Activated naive CD8-positive, alpha-beta T cell treated with anti-CD3 and anti-CD28 coated beads, Interleukin-2, amount 10 ng/mL, durations not matched to agents 7 days and 5 days (primary cell): Measurements from ENCODE around the gene ATF3. TPM values are rescaled to one million over a fixed set of nuclear protein-coding genes. Genes with fewer than 3 reads are reported as not detected.

ENCODE experiments used
- ATAC-seq: fragments of 150-1000 bp; cut with Tn5 transposase; one replicate; pipeline ENCODE4 v1.10.0; 2021; ENCODE audit warnings: low read depth, moderate library complexity
- POLR2A ChIA-PET: fragments of 350-600 bp; sonication (Branson Sonifier 250); formaldehyde crosslinking; loops from one replicate; lab custom pipeline; 2021; ENCODE audit warnings: antibody characterized with exemption; lab: Charles Lee
- DNase-seq: peaks from one replicate; pipeline ENCODE4 v3.0.0; 2021
- H3K27ac Mint-ChIP-seq: one replicate; pipeline ENCODE4 v1.8.0; 2022; ENCODE audit warnings: mild to moderate bottlenecking, mixed read lengths
- H3K27me3 Mint-ChIP-seq: one replicate; pipeline ENCODE4 v1.8.0; 2022; ENCODE audit warnings: mild to moderate bottlenecking, moderate library complexity, mixed read lengths
- H3K36me3 Mint-ChIP-seq: one replicate; pipeline ENCODE4 v1.8.0; 2021; ENCODE audit warnings: mild to moderate bottlenecking, mixed read lengths
- H3K4me1 Mint-ChIP-seq: one replicate; pipeline ENCODE4 v1.8.0; 2021; ENCODE audit warnings: mixed read lengths
- H3K4me3 Mint-ChIP-seq: one replicate; pipeline ENCODE4 v1.8.0; 2022; ENCODE audit warnings: mild to moderate bottlenecking, moderate library complexity, mixed read lengths
- H3K9me3 Mint-ChIP-seq: one replicate; pipeline ENCODE4 v1.8.0; 2021; ENCODE audit warnings: mixed read lengths
- total RNA-seq, 2 experiments: library from RNA; stranded (reverse); gene quantifications; one replicate each; pipeline ENCODE4 v1.2.3, GENCODE V29; 2021

The ATF3 gene
- total RNA-seq, 2 experiments from 2014 or later: 13.1 to 13.8 TPM

DNA sequence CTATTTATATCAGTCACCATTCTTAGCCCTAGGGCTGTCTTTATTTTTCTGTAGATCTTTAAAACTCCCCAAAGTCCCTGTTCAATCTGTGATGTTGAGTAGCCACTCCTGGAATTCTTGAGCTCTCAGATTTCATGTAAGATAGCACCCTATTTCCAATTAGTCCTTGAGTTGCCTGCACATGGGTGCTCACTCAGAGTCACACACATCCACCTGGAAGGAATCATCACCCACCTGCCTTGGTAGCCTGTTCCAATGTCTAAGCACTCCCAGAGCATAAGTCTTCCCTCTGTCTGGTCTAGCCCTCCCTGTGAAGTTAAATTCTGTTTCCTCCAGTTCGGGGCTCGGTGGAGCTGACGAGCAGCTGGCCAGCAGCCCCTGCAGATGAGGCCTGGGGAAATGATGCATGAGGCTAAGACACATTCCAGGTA is 14.7 kb upstream of the ATF3 start:
- Mint-ChIP-seq H3K9me3 (peaks cover 1% of the 10 kb centered on the region), H3K27ac (no peak overlapping the region), H3K4me1 (peaks cover 18% of the 10 kb centered on the region), H3K27me3 (peaks cover 28% of the 10 kb centered on the region), H3K4me3 (no peak overlapping the region), H3K36me3 (peaks cover 6% of the 10 kb centered on the region)
- POLR2A ChIA-PET: interaction anchor here (2.6 kb wide), 1 partner anchor 15 kb away, joined by 15 read pairs; the partner anchor contains the start of gene ATF3
- no peak for DNase-seq
- ATAC-seq: no peak

DNA sequence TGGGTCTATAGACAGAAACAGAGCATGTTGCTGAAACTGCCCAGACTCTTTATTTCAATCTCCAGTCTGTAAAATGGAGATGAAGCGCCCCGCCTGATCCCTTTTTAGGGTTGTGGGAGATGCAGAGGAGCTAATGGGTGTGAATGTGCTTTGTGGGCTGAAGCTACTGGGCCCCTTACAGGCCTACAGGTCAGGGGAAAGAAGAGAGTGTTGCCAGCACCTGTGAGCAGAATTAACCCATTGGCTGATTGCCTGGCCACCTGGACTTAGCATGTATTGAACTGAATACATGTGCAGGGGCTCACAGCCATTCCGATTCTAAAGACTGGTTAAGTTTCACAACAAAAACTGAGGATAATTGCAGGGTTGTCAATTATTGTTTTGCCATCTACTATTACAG is 13.9 kb upstream of the ATF3 start:
- H3K4me1 Mint-ChIP-seq: peaks cover 18% of the 10 kb centered on the region
- peak overlapping the region; percentile 61 for H3K27ac Mint-ChIP-seq
- no peak overlapping the region for H3K4me3 Mint-ChIP-seq
- H3K36me3 Mint-ChIP-seq: peaks cover 6% of the 10 kb centered on the region
- POLR2A ChIA-PET: interaction anchor here (2.6 kb wide), 1 partner anchor 14 kb away, joined by 15 read pairs; the partner anchor contains the start of gene ATF3
- ATAC-seq (no peak), DNase-seq (no peak)
- peaks cover 24% of the 10 kb centered on the region for H3K27me3 Mint-ChIP-seq
- H3K9me3 Mint-ChIP-seq: peaks cover 1% of the 10 kb centered on the region

DNA sequence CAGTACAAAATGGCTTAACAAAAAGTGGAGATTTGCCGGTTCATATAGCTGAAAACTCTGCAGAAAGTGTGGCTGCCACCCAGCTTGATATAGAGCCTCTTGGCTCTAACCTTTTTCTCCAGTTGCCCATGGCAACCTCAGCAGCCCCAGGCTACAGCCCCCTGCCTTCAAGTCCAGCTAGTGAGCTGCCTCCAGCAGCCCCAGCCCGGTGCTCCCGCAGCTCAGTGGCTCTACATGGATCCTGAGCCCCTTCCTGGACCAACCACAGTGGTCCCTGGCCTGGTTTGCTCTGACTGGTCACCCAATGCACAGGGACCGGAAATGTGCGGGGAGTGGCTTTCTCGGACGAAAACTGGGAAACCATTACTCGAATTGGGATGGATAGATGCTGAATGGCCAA is 13.3 kb upstream of the ATF3 start:
- DNase-seq: no peak

DNA sequence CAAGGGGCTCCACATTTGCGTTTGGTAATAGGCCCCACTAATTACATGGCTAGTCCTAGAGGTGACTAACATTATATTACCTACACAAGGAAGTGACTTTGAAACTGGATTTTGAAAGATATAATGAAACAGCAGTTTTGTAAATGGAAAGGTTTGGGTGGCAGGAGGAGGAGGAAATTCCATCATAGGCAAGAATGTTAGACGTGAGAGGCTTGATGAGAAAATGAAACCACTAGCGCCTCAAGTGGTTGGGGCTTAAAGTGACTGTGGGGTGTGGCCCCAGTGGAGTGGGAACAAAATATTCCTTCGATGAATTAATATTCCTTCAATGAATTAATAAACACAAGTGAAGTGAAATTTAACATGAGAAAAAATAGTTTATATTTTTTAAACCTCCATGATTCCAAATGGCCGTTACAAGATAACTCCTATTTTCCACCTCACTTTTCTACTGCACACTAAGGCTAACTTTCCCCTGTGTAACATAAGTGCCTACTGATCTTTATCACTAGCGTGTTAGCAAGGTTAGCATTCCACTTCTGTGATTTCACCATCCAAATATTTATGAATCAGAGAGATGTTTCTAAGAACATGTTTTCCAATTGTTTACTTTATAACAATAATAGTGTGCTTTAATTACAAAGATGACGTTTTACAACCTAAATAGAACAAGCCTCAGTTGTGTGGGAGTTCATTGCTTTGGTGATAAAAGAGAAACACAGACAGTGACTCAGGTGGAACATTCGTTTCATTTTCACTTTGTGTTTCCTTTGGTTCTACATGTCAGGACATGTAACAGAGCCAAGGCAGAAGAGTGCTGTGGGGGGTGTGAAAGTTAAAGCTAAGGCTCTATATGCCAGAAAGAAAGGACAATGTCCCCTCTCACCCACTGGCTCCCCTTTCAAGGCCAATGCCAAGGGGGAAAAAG is 12.5 kb upstream of the ATF3 start:
- peaks cover 18% of the 10 kb centered on the region for H3K4me1 Mint-ChIP-seq
- peak overlapping the region; percentile 94 for H3K27ac Mint-ChIP-seq
- H3K4me3 Mint-ChIP-seq: peak overlapping the region; percentile 82
- DNase-seq (no peak), ATAC-seq (peak; percentile 97)
- H3K9me3 Mint-ChIP-seq: peaks cover 1% of the 10 kb centered on the region
- peaks cover 6% of the 10 kb centered on the region for H3K36me3 Mint-ChIP-seq
- peaks cover 20% of the 10 kb centered on the region for H3K27me3 Mint-ChIP-seq
- POLR2A ChIA-PET: interaction anchor here (1.0 to 3.4 kb wide), 4 partner anchors 11 to 38 kb away, joined by 6 to 67 read pairs (median 8); partner anchors contain the start of gene ATF3

More for the DNA sequence above, 13.3 kb upstream of the ATF3 start:
- Mint-ChIP-seq H3K9me3 (peaks cover 1% of the 10 kb centered on the region), H3K27ac (peak overlapping the region; percentile 94), H3K4me3 (peak overlapping the region; percentile 82), H3K27me3 (peaks cover 23% of the 10 kb centered on the region), H3K36me3 (peaks cover 6% of the 10 kb centered on the region), H3K4me1 (peaks cover 18% of the 10 kb centered on the region)
- POLR2A ChIA-PET: interaction anchor here (2.6 kb wide), 1 partner anchor 14 kb away, joined by 15 read pairs; the partner anchor contains the start of gene ATF3
- ATAC-seq: no peak

DNA sequence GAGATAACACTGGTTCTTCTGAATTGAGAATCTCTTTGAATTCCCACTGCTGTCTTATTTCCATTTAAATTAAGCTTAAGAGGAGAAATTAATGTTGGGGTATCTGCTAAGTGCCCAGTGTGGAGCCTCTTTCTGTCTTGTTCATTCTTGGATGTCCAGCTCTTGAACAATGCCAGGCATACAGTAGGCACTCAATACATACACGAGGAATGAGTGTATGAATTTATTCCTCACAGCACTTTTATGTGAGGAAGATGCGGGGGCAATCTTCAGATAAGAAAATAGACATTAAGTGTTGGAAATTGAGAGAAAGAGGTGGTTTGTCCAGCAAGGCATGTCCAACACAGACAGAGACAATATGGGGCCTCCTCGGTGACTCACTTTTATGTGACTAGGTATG is 11.8 kb upstream of the ATF3 start:
- DNase-seq: no peak
- peaks cover 22% of the 10 kb centered on the region for H3K27me3 Mint-ChIP-seq
- POLR2A ChIA-PET: interaction anchor here (1.0 to 3.4 kb wide), 4 partner anchors 11 to 38 kb away, joined by 6 to 67 read pairs (median 8); partner anchors contain the start of gene ATF3

DNA sequence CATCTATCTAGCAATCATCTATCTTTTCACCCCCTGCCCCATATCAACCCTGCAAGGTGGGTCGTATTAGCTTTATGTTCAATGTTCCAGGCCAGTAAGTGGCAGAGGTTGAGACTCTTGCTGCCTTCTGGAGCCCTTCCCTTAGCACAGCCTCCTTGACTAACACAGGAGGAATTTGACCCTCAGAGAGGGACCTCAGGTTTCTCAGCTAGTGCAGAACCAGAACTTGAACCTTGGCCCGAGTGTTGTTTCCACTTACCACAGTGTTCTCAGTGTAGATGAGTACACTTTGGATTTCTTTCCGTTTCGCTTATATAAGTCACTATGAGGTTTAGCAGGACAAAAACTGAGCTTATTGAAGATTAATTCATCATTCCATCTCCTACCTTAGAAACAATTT is 11.1 kb upstream of the ATF3 start:
- H3K27me3 Mint-ChIP-seq: peaks cover 25% of the 10 kb centered on the region
- DNase-seq (no peak), ATAC-seq (no peak)
- H3K4me3 Mint-ChIP-seq: no peak overlapping the region
- peak overlapping the region; percentile 34 for H3K27ac Mint-ChIP-seq
- H3K36me3 Mint-ChIP-seq: peaks cover 6% of the 10 kb centered on the region
- peaks cover 17% of the 10 kb centered on the region for H3K4me1 Mint-ChIP-seq
- POLR2A ChIA-PET: interaction anchor here (1.0 to 3.4 kb wide), 4 partner anchors 10 to 39 kb away, joined by 6 to 67 read pairs (median 8); partner anchors contain the start of gene ATF3
- H3K9me3 Mint-ChIP-seq: peaks cover 1% of the 10 kb centered on the region

More for the DNA sequence above, 11.8 kb upstream of the ATF3 start:
- H3K27ac Mint-ChIP-seq: peak overlapping the region; percentile 94
- H3K4me3 Mint-ChIP-seq: peak overlapping the region; percentile 82
- no peak for ATAC-seq
- H3K4me1 Mint-ChIP-seq: peaks cover 18% of the 10 kb centered on the region
- peaks cover 1% of the 10 kb centered on the region for H3K9me3 Mint-ChIP-seq
- H3K36me3 Mint-ChIP-seq: peaks cover 6% of the 10 kb centered on the region

DNA sequence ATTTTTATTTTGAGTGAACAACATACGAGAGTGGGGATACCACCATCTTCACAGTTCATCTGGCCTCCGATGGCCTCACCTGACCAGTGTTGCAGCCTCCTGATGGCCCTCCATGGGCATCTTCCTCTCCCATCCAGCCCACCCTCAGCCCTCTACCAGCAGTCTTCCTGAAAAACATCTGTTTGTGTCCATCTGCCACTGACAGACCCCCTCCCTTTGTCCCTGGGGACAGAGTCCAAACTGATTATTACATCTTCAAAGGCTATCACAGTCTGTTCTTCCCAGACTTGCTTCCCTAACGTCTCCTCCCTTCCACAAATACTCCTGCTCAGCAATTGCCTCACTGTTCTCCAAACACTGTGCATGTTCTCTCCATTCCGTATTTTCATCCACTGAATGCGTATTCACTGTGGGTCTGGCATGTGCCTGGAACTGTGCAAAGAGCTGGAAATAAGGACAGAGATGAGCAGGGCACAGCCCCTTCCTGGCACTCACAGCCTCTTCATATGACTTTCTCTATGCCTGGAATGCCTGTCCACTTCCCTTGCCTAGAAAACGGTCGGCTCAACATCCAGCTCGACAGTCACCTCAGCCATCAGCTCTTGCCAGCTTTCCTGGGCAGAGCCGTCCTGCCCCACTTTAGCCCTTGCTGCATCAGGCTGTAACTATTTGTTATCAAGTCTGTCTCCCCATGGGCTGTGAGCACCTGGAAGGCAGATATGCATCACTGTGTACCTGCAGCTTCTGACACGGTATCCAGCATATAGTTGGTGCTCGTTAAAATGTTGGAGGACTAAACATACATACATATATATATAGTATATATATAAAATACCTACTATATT is 8.3 kb upstream of the ATF3 start:
- no peak overlapping the region for H3K27ac Mint-ChIP-seq
- peaks cover 52% of the 10 kb centered on the region for H3K27me3 Mint-ChIP-seq
- DNase-seq: no peak
- no peak for ATAC-seq
- POLR2A ChIA-PET: no interaction called here
- peaks cover 16% of the 10 kb centered on the region for H3K4me1 Mint-ChIP-seq
- no peak overlapping the region for H3K4me3 Mint-ChIP-seq
- peaks cover 3% of the 10 kb centered on the region for H3K36me3 Mint-ChIP-seq
- H3K9me3 Mint-ChIP-seq: no peaks in the 10 kb centered on the region

DNA sequence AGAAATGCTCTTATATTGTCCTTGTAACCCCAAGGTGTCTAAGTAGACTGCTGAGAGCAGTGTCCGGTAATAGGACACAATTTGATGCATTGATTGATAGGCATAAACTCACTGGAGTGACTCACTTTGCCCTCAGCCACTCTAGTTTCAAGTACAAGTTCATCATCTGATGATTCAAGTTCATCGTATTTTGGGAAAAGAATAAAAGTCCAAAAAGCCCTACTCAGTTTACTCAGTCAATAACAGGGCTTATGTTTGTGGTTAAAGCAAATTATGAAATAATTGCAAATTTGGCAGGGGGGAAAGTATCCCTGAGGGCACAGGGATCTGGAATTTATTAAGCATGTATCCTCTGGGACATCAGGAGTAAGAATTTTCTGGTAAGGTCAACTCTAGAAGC is 7.6 kb upstream of the ATF3 start:
- POLR2A ChIA-PET: no interaction called here
- H3K4me3 Mint-ChIP-seq: no peak overlapping the region
- ATAC-seq (no peak), DNase-seq (no peak)
- H3K9me3 Mint-ChIP-seq: no peaks in the 10 kb centered on the region
- H3K4me1 Mint-ChIP-seq: peaks cover 15% of the 10 kb centered on the region
- peaks cover 3% of the 10 kb centered on the region for H3K36me3 Mint-ChIP-seq
- H3K27ac Mint-ChIP-seq: no peak overlapping the region
- H3K27me3 Mint-ChIP-seq: peaks cover 59% of the 10 kb centered on the region

DNA sequence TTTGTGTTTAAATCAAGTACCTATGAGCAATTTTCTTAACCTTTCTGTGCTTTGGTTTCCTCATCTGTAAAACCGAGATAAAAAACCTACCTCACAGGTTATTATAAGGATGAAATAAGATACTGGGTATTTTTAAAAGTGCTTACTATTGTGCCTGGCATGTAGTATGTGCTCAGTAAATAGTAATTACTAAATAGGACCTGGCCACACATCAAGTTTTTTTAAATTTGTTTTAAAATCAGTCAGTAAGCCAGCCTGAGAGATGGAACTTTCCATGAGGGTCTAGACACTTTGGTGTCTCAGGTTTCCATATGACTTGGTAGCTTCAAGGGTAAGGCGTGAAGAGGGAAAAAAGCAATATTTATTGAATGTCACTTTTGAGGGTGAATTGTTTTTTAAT is 7.0 kb upstream of the ATF3 start:
- Mint-ChIP-seq H3K27me3 (peaks cover 64% of the 10 kb centered on the region), H3K4me3 (no peak overlapping the region), H3K9me3 (no peaks in the 10 kb centered on the region), H3K27ac (no peak overlapping the region), H3K4me1 (peaks cover 14% of the 10 kb centered on the region), H3K36me3 (peaks cover 3% of the 10 kb centered on the region)
- DNase-seq (no peak), ATAC-seq (no peak)
- POLR2A ChIA-PET: no interaction called here

DNA sequence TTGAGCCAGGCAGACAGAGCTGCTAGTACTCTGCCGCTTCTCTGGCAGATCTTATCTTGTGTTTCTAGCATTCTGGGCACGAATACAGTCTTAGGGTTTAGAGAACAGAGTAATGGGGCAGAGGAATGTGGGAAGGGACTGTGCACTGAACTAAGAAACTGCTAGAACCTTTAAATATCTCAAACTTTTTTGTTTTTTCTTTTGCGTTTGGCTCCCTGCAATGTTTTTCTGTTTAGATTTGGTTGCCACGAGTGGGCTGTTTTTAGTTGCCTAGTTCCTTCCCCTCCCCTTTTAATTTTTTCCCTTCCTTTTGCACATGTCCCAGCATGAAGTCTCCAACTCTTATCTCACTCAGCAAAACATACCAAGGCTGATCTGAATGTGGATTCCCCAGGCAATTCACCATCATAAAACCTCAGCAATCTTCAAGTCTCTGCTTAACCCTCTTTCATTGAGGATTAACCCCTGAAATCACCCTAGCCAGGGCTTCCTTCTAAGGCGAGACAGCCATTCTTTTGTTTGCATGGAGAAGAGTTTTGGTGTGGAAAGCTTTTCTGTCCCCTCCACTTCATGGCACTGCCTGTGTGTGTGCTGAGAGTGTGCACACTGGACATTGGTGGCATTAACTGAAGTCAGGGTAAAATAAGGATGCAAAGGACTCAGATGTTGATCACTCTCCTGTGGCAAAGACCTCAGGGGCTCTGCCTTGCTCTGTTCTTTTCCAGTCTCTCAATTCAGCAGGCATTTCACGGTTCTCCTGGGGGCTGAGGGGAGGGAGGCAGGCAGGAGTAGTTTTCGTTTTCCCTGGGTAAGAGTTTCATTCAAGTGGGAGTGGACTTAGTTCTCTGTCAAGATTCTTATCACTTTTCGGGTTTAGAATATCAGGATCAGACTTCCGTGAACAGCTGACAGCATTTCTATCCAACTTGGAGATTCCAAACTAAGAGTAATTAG is 2.8 kb upstream of the ATF3 start:
- peaks cover 23% of the 10 kb centered on the region for H3K4me1 Mint-ChIP-seq
- no peak for ATAC-seq
- no peaks in the 10 kb centered on the region for H3K9me3 Mint-ChIP-seq
- POLR2A ChIA-PET: interaction anchor here (0.6 to 2.9 kb wide), 3 partner anchors 8 to 251 kb away, joined by 3 to 67 read pairs (median 3); no protein-coding TSS in a partner anchor
- H3K27me3 Mint-ChIP-seq: peaks cover 66% of the 10 kb centered on the region
- no peak overlapping the region for H3K27ac Mint-ChIP-seq
- peak overlapping the region; percentile 25 for H3K4me3 Mint-ChIP-seq
- no peak for DNase-seq
- peaks cover 2% of the 10 kb centered on the region for H3K36me3 Mint-ChIP-seq

DNA sequence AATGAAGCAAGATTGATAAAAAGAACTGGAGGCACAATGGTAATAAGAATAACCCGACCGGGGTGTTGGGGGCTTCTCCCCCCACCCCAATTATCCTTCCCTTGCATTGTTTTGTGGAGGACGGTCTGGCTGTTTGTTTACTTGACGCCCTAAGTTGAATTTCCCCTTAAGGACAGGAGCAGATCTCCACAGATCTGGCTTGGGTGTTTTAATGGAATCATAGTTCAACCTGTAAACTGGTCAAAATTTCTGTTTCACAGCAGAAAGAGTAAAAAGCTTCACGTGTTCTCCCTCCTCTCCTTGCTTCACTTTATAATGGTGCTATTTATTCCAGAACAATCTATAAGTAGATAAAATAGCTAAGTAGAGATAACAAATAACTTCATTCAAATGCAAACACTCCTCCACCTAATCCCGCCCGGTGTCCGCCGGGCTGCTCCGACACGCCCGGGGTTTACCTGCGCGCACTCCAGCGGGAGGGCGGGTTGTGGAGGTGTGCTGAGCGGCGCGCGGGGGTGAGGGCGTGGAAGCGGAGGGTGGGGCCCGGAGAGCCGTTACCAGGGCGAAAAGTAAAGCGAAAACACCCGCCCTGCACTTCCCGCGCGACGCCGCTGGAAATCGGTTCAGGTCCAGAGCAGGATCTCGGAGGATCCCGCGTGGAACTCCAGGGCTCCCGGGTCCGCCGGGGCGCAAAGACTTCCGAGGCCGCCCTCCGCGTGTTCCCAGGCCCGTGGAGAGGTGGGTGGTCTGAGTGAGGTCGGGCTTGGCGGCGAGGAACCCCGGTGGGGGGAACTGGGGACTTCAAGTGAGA is 2.0 kb upstream of the ATF3 start:
- peak overlapping the region; percentile 81 for H3K27ac Mint-ChIP-seq

More for the DNA sequence above, 2.0 kb upstream of the ATF3 start:
- Mint-ChIP-seq H3K9me3 (no peaks in the 10 kb centered on the region), H3K4me3 (peak overlapping the region; percentile 87), H3K27me3 (peaks cover 59% of the 10 kb centered on the region), H3K36me3 (peaks cover 5% of the 10 kb centered on the region), H3K4me1 (peaks cover 31% of the 10 kb centered on the region)
- DNase-seq: peak; percentile 74
- POLR2A ChIA-PET: interaction anchor here (0.6 to 2.9 kb wide), 3 partner anchors 9 to 251 kb away, joined by 3 to 67 read pairs (median 27); no protein-coding TSS in a partner anchor
- ATAC-seq: peak; percentile 10
